HG02610 (cell line): Measurements from ENCODE around the gene CACNA2D3.
"Not testable (repeated sequence)": the region's sequence is repeated elsewhere in the genome, so short reads cannot be mapped to it uniquely, and the experiment has no call there.

ENCODE experiments used
- ATAC-seq: cut with Tn5 transposase; IDR thresholded peaks from one replicate; pipeline ENCODE4 v1.9.1; 2021; ENCODE audit warnings: mild to moderate bottlenecking, moderate library complexity; ENCODE audit not compliant: unreplicated experiment

CACNA2D3 gene

GRCh38 chr3:54600441-54601204, 478.3 kb downstream of the CACNA2D3 start:
- ATAC-seq = no peak

GRCh38 chr3:54604495-54604894, 482.1 kb downstream of the CACNA2D3 start:
- no peak for ATAC-seq

- no peak for ATAC-seq
Observed at GRCh38 chr3:54608041-54608440, 485.7 kb downstream of the CACNA2D3 start.

- no peak for ATAC-seq
Observed at GRCh38 chr3:54619053-54619452, 496.7 kb downstream of the CACNA2D3 start.

- ATAC-seq = no peak
Observed at GRCh38 chr3:54619531-54619930, 497.2 kb downstream of the CACNA2D3 start.

- no peak for ATAC-seq
Observed at GRCh38 chr3:54621184-54621583, 498.8 kb downstream of the CACNA2D3 start.

GRCh38 chr3:54622678-54623077, 500.3 kb downstream of the CACNA2D3 start:
- no peak for ATAC-seq

GRCh38 chr3:54625805-54626787, 503.7 kb downstream of the CACNA2D3 start:
- ATAC-seq = no peak

GRCh38 chr3:54628888-54629441, 506.6 kb downstream of the CACNA2D3 start:
- no peak for ATAC-seq

- ATAC-seq = no peak
Observed at GRCh38 chr3:54630101-54630623, 507.8 kb downstream of the CACNA2D3 start.

- ATAC-seq = not testable (repeated sequence)
Observed at GRCh38 chr3:54631001-54631400, 508.6 kb downstream of the CACNA2D3 start.

GRCh38 chr3:54631516-54632325, 509.4 kb downstream of the CACNA2D3 start:
- no peak for ATAC-seq

GRCh38 chr3:54632326-54632665, 509.9 kb downstream of the CACNA2D3 start:
- no peak for ATAC-seq

- ATAC-seq = no peak
Observed at GRCh38 chr3:54632834-54633233, 510.5 kb downstream of the CACNA2D3 start.

GRCh38 chr3:54633444-54634121, 511.2 kb downstream of the CACNA2D3 start:
- no peak for ATAC-seq

GRCh38 chr3:54634122-54634469, 511.7 kb downstream of the CACNA2D3 start:
- no peak for ATAC-seq

- ATAC-seq = not testable (repeated sequence)
Observed at GRCh38 chr3:54639790-54640372, 517.5 kb downstream of the CACNA2D3 start.

- ATAC-seq = no peak
Observed at GRCh38 chr3:54641226-54642014, 519.1 kb downstream of the CACNA2D3 start.

GRCh38 chr3:54642147-54642546, 519.8 kb downstream of the CACNA2D3 start:
- no peak for ATAC-seq
